Mucosa of descending colon (tissue), 3 donors: ENCODE data around the gene IL32. TPM values are rescaled to one million over a fixed set of nuclear protein-coding genes. Genes with fewer than 3 reads are reported as not detected.

ENCODE experiments used
- ATAC-seq: fragments of 200-7000 bp; cut with Tn5 transposase; one replicate; pipeline ENCODE4 v1.9.1; 2020; ENCODE audit warnings: mild to moderate bottlenecking, moderate library complexity
- DNase-seq, 3 donors: peaks; one replicate each; pipeline ENCODE4 v3.0.0-alpha.2; 2020
- H3K36me3 ChIP-seq: fragments of 200-600 bp; one replicate; pipeline ENCODE4 v1.8.0; 2021; ENCODE audit warnings: low read depth, mild to moderate bottlenecking
- H3K4me1 ChIP-seq: fragments of 200-600 bp; one replicate; pipeline ENCODE4 v1.8.0; 2021; ENCODE audit warnings: low read depth, mild to moderate bottlenecking
- H3K4me3 ChIP-seq: fragments of 200-600 bp; one replicate; pipeline ENCODE4 v1.8.0; 2021; ENCODE audit warnings: mild to moderate bottlenecking
- H3K9me3 ChIP-seq: fragments of 200-600 bp; one replicate; pipeline ENCODE4 v1.8.0; 2021; ENCODE audit warnings: mild to moderate bottlenecking
- intact Hi-C, 2 donors: fragments of 100-400 bp; cut with DNase I in 1 of 2; cut with micrococcal nuclease in 1 of 2; formaldehyde crosslinking; loops; one replicate each; pipeline versions ENCODE4 v1.11.0 to v1.11.1; 2022; cut with DNase I, micrococcal nuclease
- total RNA-seq, 3 donors: library from RNA; stranded (reverse); fragmentation: NEBNext Ultra II Directional in 2 of 3; extraction: Animal tissue kit (Norgen Biotek cat#: 25700) in 2 of 3; gene quantifications; one replicate each; pipeline versions ENCODE4 v1.2.1 to v1.2.4, GENCODE V29; 2021 to 2023
- TF ChIP-seq, protein P1 (sequence below): fragments of 200-600 bp; IDR thresholded peaks from one replicate; pipeline ENCODE4 v1.8.0; 2022; ENCODE audit warnings: antibody characterized with exemption, mild to moderate bottlenecking
- donor health status: DM: no; HTN: no; CAD: no; lungs with moderate emphysema.
- donor health status: DM: no; HTN: no; CAD: no.
- donor health status: DM: no; HTN: yes; CAD: no.

Gene IL32
- total RNA-seq, 3 donors from 2014 or later = 394 to 627 (median 413) TPM

DNA sequence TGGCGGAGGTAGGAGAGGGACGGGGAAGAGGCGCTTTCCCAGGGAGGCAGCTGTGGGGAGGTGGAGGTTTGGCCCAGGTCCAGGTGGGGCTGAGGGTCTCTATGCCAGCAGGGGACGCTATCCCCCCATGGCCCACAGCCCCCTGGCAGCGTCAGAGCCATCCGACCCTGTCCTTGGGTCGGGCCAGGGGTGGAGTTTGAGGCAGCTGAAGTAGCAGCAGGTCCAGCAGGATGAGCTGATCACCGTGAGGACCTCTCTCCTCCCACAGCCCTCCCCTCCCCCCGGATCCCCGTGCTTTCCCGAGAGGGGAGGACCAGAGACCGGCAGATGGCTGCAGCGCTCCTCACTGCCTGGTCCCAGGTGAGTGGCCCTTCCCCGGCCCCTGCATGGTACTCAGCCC lies 50.1 kb downstream of the IL32 start:
- DNase-seq (no peak), ATAC-seq (no peak)
- Histone ChIP-seq H3K9me3 (no peaks in the 10 kb centered on the region), H3K36me3 (no peaks in the 10 kb centered on the region), H3K4me3 (no peak overlapping the region), H3K4me1 (peaks cover 17% of the 10 kb centered on the region)
- intact Hi-C loops = no loop called here
- TF ChIP-seq, protein P1, sequence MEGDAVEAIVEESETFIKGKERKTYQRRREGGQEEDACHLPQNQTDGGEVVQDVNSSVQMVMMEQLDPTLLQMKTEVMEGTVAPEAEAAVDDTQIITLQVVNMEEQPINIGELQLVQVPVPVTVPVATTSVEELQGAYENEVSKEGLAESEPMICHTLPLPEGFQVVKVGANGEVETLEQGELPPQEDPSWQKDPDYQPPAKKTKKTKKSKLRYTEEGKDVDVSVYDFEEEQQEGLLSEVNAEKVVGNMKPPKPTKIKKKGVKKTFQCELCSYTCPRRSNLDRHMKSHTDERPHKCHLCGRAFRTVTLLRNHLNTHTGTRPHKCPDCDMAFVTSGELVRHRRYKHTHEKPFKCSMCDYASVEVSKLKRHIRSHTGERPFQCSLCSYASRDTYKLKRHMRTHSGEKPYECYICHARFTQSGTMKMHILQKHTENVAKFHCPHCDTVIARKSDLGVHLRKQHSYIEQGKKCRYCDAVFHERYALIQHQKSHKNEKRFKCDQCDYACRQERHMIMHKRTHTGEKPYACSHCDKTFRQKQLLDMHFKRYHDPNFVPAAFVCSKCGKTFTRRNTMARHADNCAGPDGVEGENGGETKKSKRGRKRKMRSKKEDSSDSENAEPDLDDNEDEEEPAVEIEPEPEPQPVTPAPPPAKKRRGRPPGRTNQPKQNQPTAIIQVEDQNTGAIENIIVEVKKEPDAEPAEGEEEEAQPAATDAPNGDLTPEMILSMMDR = no peak

DNA sequence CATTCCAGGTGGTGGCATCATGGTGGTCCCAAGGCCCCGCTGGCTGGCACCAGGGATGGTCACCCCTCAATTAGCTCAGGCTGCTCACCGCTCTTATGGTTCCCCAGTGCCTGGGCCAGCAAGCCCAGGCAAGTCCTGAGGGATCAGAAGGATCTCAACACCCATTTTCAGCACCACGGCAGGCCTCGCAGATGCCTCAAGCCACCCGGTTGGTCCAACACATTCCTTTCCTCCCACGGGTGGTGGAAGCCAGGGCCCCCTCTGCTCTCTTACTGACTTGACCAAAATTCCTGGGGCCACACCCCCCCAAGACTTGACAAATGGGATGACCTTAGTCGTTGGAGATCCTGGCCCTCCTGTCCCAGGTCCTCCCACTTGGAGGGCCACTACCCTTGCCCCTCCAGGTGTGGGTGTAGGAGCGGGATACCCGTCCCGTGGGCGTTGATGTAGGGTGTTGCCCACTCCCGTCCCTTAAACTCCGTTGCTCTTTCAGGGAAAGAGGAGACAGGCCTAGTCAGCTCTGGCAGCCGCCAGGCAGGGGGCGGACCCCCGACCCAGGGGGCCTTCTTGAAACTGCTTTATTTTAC lies 52.9 kb downstream of the IL32 start:
- Histone ChIP-seq H3K36me3 (no peaks in the 10 kb centered on the region), H3K4me1 (peaks cover 8% of the 10 kb centered on the region), H3K4me3 (no peak overlapping the region), H3K9me3 (no peaks in the 10 kb centered on the region)
- ATAC-seq (no peak), DNase-seq (no peak)
- intact Hi-C loops = no loop called here
- TF ChIP-seq, protein P1 = no peak

DNA sequence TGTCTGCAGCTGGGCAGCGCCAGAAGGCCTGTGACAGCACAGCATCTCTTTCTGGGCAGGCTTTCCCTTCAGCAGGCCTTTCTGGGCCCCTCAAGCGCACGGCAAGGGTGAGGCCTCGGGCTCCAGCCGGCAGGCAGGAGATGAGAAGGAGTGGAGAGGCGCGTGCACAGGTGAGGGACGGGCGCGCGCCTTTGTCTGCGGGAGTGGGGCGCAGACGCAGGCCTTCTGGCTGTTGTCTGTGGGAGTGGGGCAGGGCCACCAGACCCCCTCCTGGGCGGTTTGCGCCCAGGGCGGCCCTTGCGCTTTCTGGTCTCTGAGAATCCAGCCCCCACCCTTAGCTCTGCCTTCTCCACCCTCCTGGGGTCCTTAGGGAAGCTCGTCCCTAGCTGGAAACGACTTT lies 53.4 kb downstream of the IL32 start:
- intact Hi-C loops = no loop called here
- ATAC-seq = no peak
- Histone ChIP-seq H3K36me3 (no peaks in the 10 kb centered on the region), H3K9me3 (no peaks in the 10 kb centered on the region), H3K4me1 (peaks cover 8% of the 10 kb centered on the region), H3K4me3 (no peak overlapping the region)
- TF ChIP-seq, protein P1 = no peak
- DNase-seq = no peak

Other genes with a start within 250 kb of the IL32 start
- gene PRSS21, start 248.4 kb upstream of the IL32 start, total RNA-seq = 1 to 10 TPM in 1 of 3 donors, under 1 TPM in 2; 0.51 to 4.1 (median 0.58) TPM
- gene ZG16B, start 235.3 kb upstream of the IL32 start, total RNA-seq = 10 to 100 TPM in 2 of 3 donors, 1 to 10 TPM in 1; 6.8 to 40.7 (median 24.3) TPM
- gene PRSS22, start 207.5 kb upstream of the IL32 start, total RNA-seq = 10 to 100 TPM in 1 of 3 donors, 1 to 10 TPM in 2; 1.6 to 29.0 (median 1.9) TPM
- 10 to 100 TPM; 23.3 to 26.9 (median 25.3) TPM for gene FLYWCH2, start 182.4 kb upstream of the IL32 start, total RNA-seq
- 10 to 100 TPM; 26.6 to 46.0 (median 34.3) TPM for gene FLYWCH1, start 153.7 kb upstream of the IL32 start, total RNA-seq
- gene KREMEN2, start 101.4 kb upstream of the IL32 start, total RNA-seq = 1 to 10 TPM in 2 of 3 donors, under 1 TPM in 1; 0.22 to 1.7 (median 1.3) TPM
- 10 to 100 TPM in 1 of 3 donors, 1 to 10 TPM in 2; 4.2 to 16.1 (median 8.0) TPM for gene PAQR4, start 96.3 kb upstream of the IL32 start, total RNA-seq
- 10 to 100 TPM in 1 of 3 donors, 1 to 10 TPM in 2; 3.1 to 20.0 (median 6.9) TPM for gene PKMYT1, start 85.2 kb upstream of the IL32 start, total RNA-seq
- gene CLDN9, start 52.7 kb upstream of the IL32 start, total RNA-seq = under 1 TPM; 0.14 to 0.61 (median 0.47) TPM
- not detected for gene CLDN6, start 47.5 kb upstream of the IL32 start, total RNA-seq
- gene TNFRSF12A, start 45.3 kb upstream of the IL32 start, total RNA-seq = 1 to 10 TPM; 5.4 to 8.6 (median 6.7) TPM
- gene HCFC1R1, start 41.7 kb upstream of the IL32 start, total RNA-seq = 10 to 100 TPM; 19.7 to 33.3 (median 26.5) TPM
- 10 to 100 TPM; 23.7 to 26.0 (median 25.7) TPM for gene THOC6, start 41.6 kb upstream of the IL32 start, total RNA-seq
- gene BICDL2, start 28.7 kb upstream of the IL32 start, total RNA-seq = 100 to 1,000 TPM in 1 of 3 donors, 10 to 100 TPM in 2; 49.1 to 102 (median 75.5) TPM
- gene MMP25, start 19.1 kb upstream of the IL32 start, total RNA-seq = 1 to 10 TPM in 2 of 3 donors, under 1 TPM in 1; 0.69 to 4.0 (median 2.1) TPM
- not detected for gene ZSCAN10, start 33.7 kb downstream of the IL32 start, total RNA-seq
- 10 to 100 TPM in 2 of 3 donors, 1 to 10 TPM in 1; 8.5 to 10.2 (median 10.2) TPM for gene ZNF205, start 46.9 kb downstream of the IL32 start, total RNA-seq
- gene ZNF213, start 69.4 kb downstream of the IL32 start, total RNA-seq = 10 to 100 TPM; 10.3 to 18.1 (median 14.1) TPM
- not detected for gene OR1F1, start 122.6 kb downstream of the IL32 start, total RNA-seq
- gene ZNF200, start 169.5 kb downstream of the IL32 start, total RNA-seq = 1 to 10 TPM; 6.6 to 8.0 (median 8.0) TPM
- gene MEFV, start 191.0 kb downstream of the IL32 start, total RNA-seq = 1 to 10 TPM in 2 of 3 donors, under 1 TPM in 1; 0.61 to 2.2 (median 1.6) TPM
- 10 to 100 TPM; 20.6 to 24.6 (median 21.0) TPM for gene ZNF263, start 217.9 kb downstream of the IL32 start, total RNA-seq
- gene TIGD7, start 239.8 kb downstream of the IL32 start, total RNA-seq = 1 to 10 TPM; 1.6 to 7.5 (median 3.3) TPM
- gene ZNF75A, start 239.9 kb downstream of the IL32 start, total RNA-seq = 10 to 100 TPM; 19.0 to 33.1 (median 30.8) TPM